DOHH2 (cell line): ENCODE measurements around the gene MBD1.

ENCODE experiments used
- EZH2phosphoT487 ChIP-seq: fragments of 200-600 bp; sonication (generic); IDR thresholded peaks from 2 replicates; pipeline ENCODE4 v1.6.1; 2017; ENCODE audit warnings: borderline replicate concordance, mild to moderate bottlenecking, antibody characterized with exemption, low read length, moderate library complexity, mixed read lengths
- TF ChIP-seq, protein P1 (sequence below): fragments of 200-600 bp; sonication (generic); IDR thresholded peaks from one replicate; pipeline ENCODE4 v1.5.1; 2014; ENCODE audit warnings: antibody characterized with exemption, mild to moderate bottlenecking, low read depth, low read length; ENCODE audit not compliant: poor library complexity, severe bottlenecking

DNA sequence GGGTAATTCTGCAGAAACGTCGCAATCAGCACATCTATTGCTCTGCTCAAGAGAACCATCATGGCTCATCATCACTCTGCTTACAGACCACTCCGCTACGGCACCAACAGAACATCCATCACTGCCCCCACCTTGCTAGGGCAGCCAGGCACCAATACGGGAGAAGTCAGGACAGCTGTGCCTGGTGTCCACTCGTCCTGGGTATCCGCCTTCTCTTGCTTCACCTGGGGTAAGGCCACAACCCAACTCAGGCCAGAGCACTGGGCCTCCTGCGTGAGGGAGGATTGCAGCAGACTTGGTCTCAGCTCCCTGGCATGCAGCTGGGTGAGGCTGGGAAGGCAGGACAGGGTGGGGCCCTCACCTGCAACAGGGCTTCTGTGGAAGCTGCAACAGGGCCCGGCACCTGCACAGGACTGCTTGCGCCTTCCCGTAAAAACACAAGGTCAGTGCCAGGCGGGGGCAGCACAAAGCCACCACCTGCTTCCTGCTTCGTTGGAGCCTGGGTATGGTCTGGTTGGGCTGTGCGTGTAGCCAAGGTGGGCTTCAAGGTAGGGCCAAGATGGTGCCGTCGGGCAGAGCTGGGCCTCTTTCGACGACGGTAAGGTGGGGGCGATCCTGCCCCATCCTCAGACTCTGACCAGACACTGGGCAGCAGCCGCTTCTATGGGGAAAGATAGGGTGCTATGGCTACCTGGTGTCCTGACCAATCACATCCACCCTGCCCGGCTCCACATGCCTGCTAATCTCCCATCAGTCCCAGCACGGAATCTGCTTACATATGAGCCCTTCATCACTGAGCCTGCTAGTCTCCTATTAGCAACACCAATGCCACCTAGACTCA, 7.9 kb downstream of the MBD1 start:
- TF ChIP-seq, protein P1, sequence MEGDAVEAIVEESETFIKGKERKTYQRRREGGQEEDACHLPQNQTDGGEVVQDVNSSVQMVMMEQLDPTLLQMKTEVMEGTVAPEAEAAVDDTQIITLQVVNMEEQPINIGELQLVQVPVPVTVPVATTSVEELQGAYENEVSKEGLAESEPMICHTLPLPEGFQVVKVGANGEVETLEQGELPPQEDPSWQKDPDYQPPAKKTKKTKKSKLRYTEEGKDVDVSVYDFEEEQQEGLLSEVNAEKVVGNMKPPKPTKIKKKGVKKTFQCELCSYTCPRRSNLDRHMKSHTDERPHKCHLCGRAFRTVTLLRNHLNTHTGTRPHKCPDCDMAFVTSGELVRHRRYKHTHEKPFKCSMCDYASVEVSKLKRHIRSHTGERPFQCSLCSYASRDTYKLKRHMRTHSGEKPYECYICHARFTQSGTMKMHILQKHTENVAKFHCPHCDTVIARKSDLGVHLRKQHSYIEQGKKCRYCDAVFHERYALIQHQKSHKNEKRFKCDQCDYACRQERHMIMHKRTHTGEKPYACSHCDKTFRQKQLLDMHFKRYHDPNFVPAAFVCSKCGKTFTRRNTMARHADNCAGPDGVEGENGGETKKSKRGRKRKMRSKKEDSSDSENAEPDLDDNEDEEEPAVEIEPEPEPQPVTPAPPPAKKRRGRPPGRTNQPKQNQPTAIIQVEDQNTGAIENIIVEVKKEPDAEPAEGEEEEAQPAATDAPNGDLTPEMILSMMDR = no peak
- no peak for TF ChIP-seq EZH2phosphoT487
